ENCODE results near the gene HERC5. TPM values are rescaled to one million over a fixed set of nuclear protein-coding genes. Genes with fewer than 3 reads are reported as not detected.

Gene HERC5
- total RNA-seq, 1 experiment from 2014 or later: 49.6 TPM

- DNase-seq: no peak
- Histone ChIP-seq H3K4me1 (no peaks in the 10 kb centered on the region), H3K4me3 (no peak overlapping the region), H3K36me3 (peaks cover 3% of the 10 kb centered on the region), H3K9me3 (replicated peaks) (no peaks in the 10 kb centered on the region), H3K27me3 (no peaks in the 10 kb centered on the region), H3K27ac (no peak overlapping the region)
These were observed 8.8 kb downstream of the HERC5 start for GRCh38 chr4:88465653-88466192.

- no peak overlapping the region for H3K4me3 ChIP-seq
- no peak overlapping the region for H3K27ac ChIP-seq
- H3K4me1 ChIP-seq: no peaks in the 10 kb centered on the region
- peaks cover 6% of the 10 kb centered on the region for H3K36me3 ChIP-seq
- no peaks in the 10 kb centered on the region for H3K9me3 ChIP-seq (replicated peaks)
- H3K27me3 ChIP-seq: no peaks in the 10 kb centered on the region
- no peak for DNase-seq
These were observed 10.5 kb downstream of the HERC5 start for GRCh38 chr4:88467392-88467791.

GRCh38 chr4:88477229-88477860 is 20.4 kb downstream of the HERC5 start:
- H3K9me3 ChIP-seq (replicated peaks): no peaks in the 10 kb centered on the region
- DNase-seq: no peak
- peaks cover 10% of the 10 kb centered on the region for H3K36me3 ChIP-seq
- no peaks in the 10 kb centered on the region for H3K4me1 ChIP-seq
- no peak overlapping the region for H3K4me3 ChIP-seq
- H3K27me3 ChIP-seq: no peaks in the 10 kb centered on the region
- H3K27ac ChIP-seq: no peak overlapping the region

DNA sequence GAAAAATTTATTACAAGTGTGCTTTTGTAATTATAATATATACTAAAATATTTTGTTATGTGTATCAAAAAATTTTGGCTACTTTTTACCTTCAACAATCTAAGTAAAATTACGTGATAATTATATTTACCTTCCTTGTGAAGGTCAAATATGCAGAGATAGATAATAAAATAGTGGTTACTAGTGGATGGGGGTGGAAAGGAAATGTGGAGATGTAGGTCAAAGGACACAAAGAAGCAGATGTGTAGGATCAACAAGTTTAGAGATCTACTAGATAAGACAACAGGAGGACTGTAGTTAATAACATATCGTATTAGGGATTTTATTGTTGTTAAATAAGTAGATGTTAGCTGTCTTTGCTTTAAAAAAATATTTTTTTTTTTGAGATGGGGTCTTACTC is 21.3 kb downstream of the HERC5 start:
- Histone ChIP-seq H3K36me3 (peaks cover 8% of the 10 kb centered on the region; the same call in 1 of the 2 replicates), H3K4me3 (no peak overlapping the region), H3K27me3 (no peaks in the 10 kb centered on the region)

GRCh38 chr4:88481537-88481936 is 24.6 kb downstream of the HERC5 start:
- Histone ChIP-seq H3K27me3 (no peaks in the 10 kb centered on the region), H3K9me3 (replicated peaks) (no peaks in the 10 kb centered on the region), H3K4me1 (no peaks in the 10 kb centered on the region), H3K4me3 (no peak overlapping the region), H3K36me3 (peaks cover 8% of the 10 kb centered on the region; the same call in 1 of the 2 replicates), H3K27ac (no peak overlapping the region)
- no peak for DNase-seq

More for the DNA sequence above, 21.3 kb downstream of the HERC5 start:
- Histone ChIP-seq H3K27ac (no peak overlapping the region), H3K4me1 (no peaks in the 10 kb centered on the region), H3K9me3 (replicated peaks) (no peaks in the 10 kb centered on the region)
- DNase-seq: no peak

DNA sequence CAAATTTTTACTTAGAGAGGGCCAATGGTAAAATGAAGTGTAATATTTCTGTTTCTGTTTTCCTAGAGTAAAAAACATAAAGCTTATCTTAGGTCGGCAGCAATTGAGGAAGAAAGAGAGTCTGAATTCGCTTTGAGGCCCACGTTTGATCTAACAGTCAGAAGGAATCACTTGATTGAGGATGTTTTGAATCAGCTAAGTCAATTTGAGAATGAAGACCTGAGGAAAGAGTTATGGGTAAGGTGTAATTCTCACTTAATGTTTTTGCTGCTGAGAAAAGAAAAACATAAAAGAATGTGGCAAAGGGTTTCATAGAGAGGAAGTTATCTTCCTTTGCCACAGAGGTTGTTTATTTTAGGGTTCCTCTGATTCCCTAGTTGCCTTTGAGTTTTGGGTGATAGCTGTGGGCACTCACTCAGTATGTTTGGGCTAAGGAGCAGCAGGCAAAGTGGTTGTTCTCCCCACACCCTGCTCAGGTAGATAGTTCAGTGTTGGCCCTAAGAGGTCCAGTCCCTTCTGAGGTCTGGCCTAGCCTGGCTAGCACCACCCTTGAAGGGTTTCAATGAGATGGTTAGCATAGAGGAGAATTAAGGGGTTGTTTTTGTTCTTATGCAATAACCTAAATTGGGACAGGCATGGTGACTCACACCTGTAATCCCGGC is 32.3 kb downstream of the HERC5 start:
- no peaks in the 10 kb centered on the region for H3K9me3 ChIP-seq (replicated peaks)
- DNase-seq: no peak
- peaks cover 8% of the 10 kb centered on the region; the same call in 1 of the 2 replicates for H3K36me3 ChIP-seq
- no peaks in the 10 kb centered on the region for H3K4me1 ChIP-seq
- H3K27me3 ChIP-seq: no peaks in the 10 kb centered on the region
- H3K27ac ChIP-seq: no peak overlapping the region
- no peak overlapping the region for H3K4me3 ChIP-seq

DNA sequence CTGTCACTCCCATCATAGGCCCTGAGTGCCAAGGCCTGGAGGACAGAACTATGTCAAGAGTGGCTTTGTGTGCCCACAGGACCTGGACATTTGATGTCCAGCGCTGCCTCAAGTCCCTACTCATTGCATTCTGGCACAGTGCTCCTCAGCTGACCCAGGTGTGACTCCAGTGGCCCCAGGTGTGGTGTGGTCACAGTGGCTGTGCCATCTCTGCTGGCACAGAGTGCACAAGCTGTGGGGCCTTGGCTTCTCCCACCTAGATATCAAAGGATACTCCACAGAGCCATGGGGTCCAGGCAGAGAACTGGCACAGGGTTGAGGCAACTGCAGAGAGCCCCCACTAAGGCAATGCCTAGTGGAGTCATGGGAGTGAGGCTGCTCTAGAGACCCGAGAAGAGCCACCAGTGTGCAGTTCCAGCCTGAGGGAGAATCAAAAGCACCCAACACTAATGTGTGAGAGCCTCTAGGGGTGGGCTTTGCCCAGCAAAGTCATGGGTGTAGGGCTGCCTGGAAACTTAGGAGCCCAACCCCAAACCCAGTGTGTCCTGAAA is 41.0 kb downstream of the HERC5 start:
- Histone ChIP-seq H3K36me3 (0 out of 2 replicates have a peak, but pooled peaks cover 4% of the 10 kb centered on the region), H3K27ac (no peak overlapping the region), H3K9me3 (replicated peaks) (no peaks in the 10 kb centered on the region), H3K4me1 (no peaks in the 10 kb centered on the region), H3K4me3 (no peak overlapping the region), H3K27me3 (no peaks in the 10 kb centered on the region)
- DNase-seq: no peak

GRCh38 chr4:88503344-88503743 is 46.4 kb downstream of the HERC5 start:
- H3K9me3 ChIP-seq (replicated peaks): no peaks in the 10 kb centered on the region
- H3K27me3 ChIP-seq: no peaks in the 10 kb centered on the region
- H3K4me3 ChIP-seq: no peak overlapping the region
- DNase-seq: no peak
- no peaks in the 10 kb centered on the region for H3K36me3 ChIP-seq
- H3K27ac ChIP-seq: no peak overlapping the region
- H3K4me1 ChIP-seq: no peaks in the 10 kb centered on the region

DNA sequence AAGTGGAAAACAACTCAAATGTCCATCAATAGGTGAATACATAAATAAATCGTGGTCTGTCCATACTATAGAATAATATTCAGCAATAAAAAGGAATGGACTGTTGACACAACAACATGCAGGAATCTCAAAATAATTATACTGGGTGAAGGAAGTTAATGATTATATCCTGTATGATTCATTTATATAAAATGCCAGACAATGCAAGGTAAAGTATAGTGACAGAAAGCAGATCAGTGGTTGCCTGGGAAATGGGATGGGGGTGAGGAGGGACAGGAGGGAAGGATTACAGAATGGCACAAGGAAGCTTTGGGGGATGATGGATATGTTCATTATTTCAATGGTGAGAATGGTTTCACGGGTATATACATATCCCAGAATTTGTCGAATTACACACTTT is 54.3 kb downstream of the HERC5 start:
- no peak for DNase-seq

GRCh38 chr4:88514557-88515511 is 57.9 kb downstream of the HERC5 start:
- peaks cover under 1% of the 10 kb centered on the region for H3K36me3 ChIP-seq
- no peaks in the 10 kb centered on the region for H3K9me3 ChIP-seq (replicated peaks)
- no peaks in the 10 kb centered on the region for H3K27me3 ChIP-seq
- no peak overlapping the region for H3K27ac ChIP-seq
- DNase-seq: no peak
- H3K4me1 ChIP-seq: no peaks in the 10 kb centered on the region
- no peak overlapping the region for H3K4me3 ChIP-seq

More for the DNA sequence above, 54.3 kb downstream of the HERC5 start:
- Histone ChIP-seq H3K36me3 (no peaks in the 10 kb centered on the region), H3K27ac (no peak overlapping the region), H3K27me3 (no peaks in the 10 kb centered on the region), H3K9me3 (replicated peaks) (no peaks in the 10 kb centered on the region), H3K4me3 (no peak overlapping the region), H3K4me1 (no peaks in the 10 kb centered on the region)

GRCh38 chr4:88516746-88517145 is 59.8 kb downstream of the HERC5 start:
- Histone ChIP-seq H3K27ac (no peak overlapping the region), H3K4me1 (no peaks in the 10 kb centered on the region), H3K27me3 (no peaks in the 10 kb centered on the region), H3K36me3 (peaks cover 18% of the 10 kb centered on the region), H3K4me3 (no peak overlapping the region), H3K9me3 (replicated peaks) (no peaks in the 10 kb centered on the region)
- DNase-seq: no peak

GRCh38 chr4:88517825-88518224 is 60.9 kb downstream of the HERC5 start:
- Histone ChIP-seq H3K4me1 (peaks cover 6% of the 10 kb centered on the region; the same call in 1 of the 2 replicates), H3K27ac (no peak overlapping the region), H3K36me3 (peaks cover 22% of the 10 kb centered on the region), H3K27me3 (no peaks in the 10 kb centered on the region), H3K4me3 (no peak overlapping the region), H3K9me3 (replicated peaks) (no peaks in the 10 kb centered on the region)
- DNase-seq: no peak

DNA sequence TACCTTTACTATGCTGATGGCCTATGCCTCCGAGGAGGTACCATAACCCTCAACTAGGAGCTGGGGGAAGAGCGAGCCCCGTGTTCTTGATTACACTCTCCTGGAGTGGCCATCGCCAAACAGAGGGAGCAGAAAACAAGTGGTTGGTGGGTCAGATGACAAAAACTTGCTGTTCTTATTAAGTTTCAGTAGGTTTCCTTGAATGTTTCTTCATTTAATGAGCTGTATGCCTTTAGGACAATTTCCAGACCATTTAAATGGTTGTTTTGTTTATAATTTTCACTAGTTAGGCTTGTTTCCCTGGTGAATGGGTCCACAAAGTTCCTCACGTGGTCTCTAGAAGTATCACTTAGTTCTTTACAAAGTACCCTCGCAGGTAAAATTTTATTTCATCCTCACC is 62.0 kb downstream of the HERC5 start:
- peaks cover 6% of the 10 kb centered on the region; the same call in 1 of the 2 replicates for H3K4me1 ChIP-seq
- no peaks in the 10 kb centered on the region for H3K9me3 ChIP-seq (replicated peaks)
- no peak overlapping the region for H3K27ac ChIP-seq
- no peaks in the 10 kb centered on the region for H3K27me3 ChIP-seq
- H3K4me3 ChIP-seq: no peak overlapping the region
- peaks cover 22% of the 10 kb centered on the region for H3K36me3 ChIP-seq
- DNase-seq: no peak

GRCh38 chr4:88522702-88523324 is 65.9 kb downstream of the HERC5 start:
- Histone ChIP-seq H3K4me3 (peak overlapping the region; percentile 82), H3K4me1 (peaks cover 10% of the 10 kb centered on the region), H3K9me3 (replicated peaks) (no peaks in the 10 kb centered on the region), H3K27ac (peak overlapping the region; percentile 75), H3K36me3 (peaks cover 22% of the 10 kb centered on the region), H3K27me3 (no peaks in the 10 kb centered on the region)
- DNase-seq: peak; percentile 60 to 70

All from SJCRH30 (cell line).